ENCODE measurements around the gene MARK3.

The MARK3 gene

GRCh38 chr14:103550451-103551337 lies 165.5 kb downstream of the MARK3 start:
- no peak overlapping the region for H3K27ac ChIP-seq (ENCODE audit: low read depth, low read length)
- H3K27me3 ChIP-seq (ENCODE audit: insufficient read depth, low read length), result no peaks in the 10 kb centered on the region
- no peaks in the 10 kb centered on the region for H3K9me3 ChIP-seq (ENCODE audit: insufficient read depth, low read depth, low read length)
- H3K4me3 ChIP-seq (ENCODE audit: low read length), result no peak overlapping the region
- H3K9ac ChIP-seq (ENCODE audit: low read depth, low read length), result no peak overlapping the region
- no peaks in the 10 kb centered on the region for H3K36me3 ChIP-seq (ENCODE audit: insufficient read depth, low read length)
- no peaks in the 10 kb centered on the region for H3K4me1 ChIP-seq (ENCODE audit: insufficient read depth, low read length)
- WGBS, result 91% methylated on average over 21 of the region's 22 CpGs

GRCh38 chr14:103551338-103551762 lies 166.1 kb downstream of the MARK3 start:
- no peak overlapping the region for H3K9ac ChIP-seq (ENCODE audit: low read depth, low read length)

GRCh38 chr14:103552011-103552845 lies 167.0 kb downstream of the MARK3 start:
- no peak overlapping the region for H3K27ac ChIP-seq (ENCODE audit: low read depth, low read length)
- no peaks in the 10 kb centered on the region for H3K9me3 ChIP-seq (ENCODE audit: insufficient read depth, low read depth, low read length)
- H3K36me3 ChIP-seq (ENCODE audit: insufficient read depth, low read length), result no peaks in the 10 kb centered on the region
- H3K27me3 ChIP-seq (ENCODE audit: insufficient read depth, low read length), result no peaks in the 10 kb centered on the region
- H3K4me3 ChIP-seq (ENCODE audit: low read length), result no peak overlapping the region
- H3K4me1 ChIP-seq (ENCODE audit: insufficient read depth, low read length), result no peaks in the 10 kb centered on the region
- 92% methylated on average over 18 of the region's 18 CpGs for WGBS
- H3K9ac ChIP-seq (ENCODE audit: low read depth, low read length), result no peak overlapping the region

More at GRCh38 chr14:103551338-103551762, 166.1 kb downstream of the MARK3 start:
- Histone ChIP-seq H3K4me1 (ENCODE audit: insufficient read depth, low read length) (no peaks in the 10 kb centered on the region), H3K27me3 (ENCODE audit: insufficient read depth, low read length) (no peaks in the 10 kb centered on the region), H3K36me3 (ENCODE audit: insufficient read depth, low read length) (no peaks in the 10 kb centered on the region), H3K4me3 (ENCODE audit: low read length) (no peak overlapping the region), H3K27ac (ENCODE audit: low read depth, low read length) (no peak overlapping the region), H3K9me3 (ENCODE audit: insufficient read depth, low read depth, low read length) (no peaks in the 10 kb centered on the region)
- WGBS, result 91% methylated on average over 17 of the region's 17 CpGs

- Histone ChIP-seq H3K27me3 (ENCODE audit: insufficient read depth, low read length) (no peaks in the 10 kb centered on the region), H3K4me3 (ENCODE audit: low read length) (no peak overlapping the region), H3K9ac (ENCODE audit: low read depth, low read length) (no peak overlapping the region), H3K4me1 (ENCODE audit: insufficient read depth, low read length) (no peaks in the 10 kb centered on the region), H3K9me3 (ENCODE audit: insufficient read depth, low read depth, low read length) (no peaks in the 10 kb centered on the region), H3K36me3 (ENCODE audit: insufficient read depth, low read length) (no peaks in the 10 kb centered on the region), H3K27ac (ENCODE audit: low read depth, low read length) (no peak overlapping the region)
- 95% methylated on average over 11 of the region's 11 CpGs for WGBS
Observed at GRCh38 chr14:103552846-103553210, 167.6 kb downstream of the MARK3 start.
